Mesodermal cell (in vitro differentiated cells): ENCODE results near the gene RFESD.
"Not testable (repeated sequence)": the region's sequence is repeated elsewhere in the genome, so short reads cannot be mapped to it uniquely, and the experiment has no call there.

Experiments used
- H3K27ac ChIP-seq: 2 replicates; pipeline ENCODE4 v1.7.0; 2013; ENCODE audit warnings: mild to moderate bottlenecking, low read depth, low read length, moderate library complexity; ENCODE audit not compliant: severe bottlenecking
- H3K36me3 ChIP-seq: 2 replicates; pipeline ENCODE4 v1.7.1; 2013; ENCODE audit warnings: mild to moderate bottlenecking, low read length, moderate library complexity; ENCODE audit not compliant: control insufficient read depth, insufficient read depth
- H3K4me1 ChIP-seq: one replicate; pipeline ENCODE4 v1.7.1; 2013; ENCODE audit warnings: mild to moderate bottlenecking, low read length; ENCODE audit not compliant: insufficient read depth, control insufficient read depth, poor library complexity, severe bottlenecking
- H3K4me3 ChIP-seq: 2 replicates; pipeline ENCODE4 v1.7.0; 2013; ENCODE audit warnings: low read length, control low read depth, mild to moderate bottlenecking; ENCODE audit not compliant: insufficient read depth, poor library complexity, severe bottlenecking; ENCODE audit errors: extremely low read depth
- H3K9me3 ChIP-seq: 2 replicates; pipeline ENCODE4 v1.7.1; 2013; ENCODE audit warnings: mild to moderate bottlenecking, low read length, moderate library complexity; ENCODE audit not compliant: control insufficient read depth
- WGBS, 2 experiments: methylation state at CpG; one replicate each; pipeline ENCODE4 v1.1.5; 2013; ENCODE audit warnings: missing lambda C conversion rate in 2 of 2; ENCODE audit not compliant: insufficient coverage in 2 of 2; 5-methylcytosine and 5-hydroxymethylcytosine counted together

The RFESD gene

DNA sequence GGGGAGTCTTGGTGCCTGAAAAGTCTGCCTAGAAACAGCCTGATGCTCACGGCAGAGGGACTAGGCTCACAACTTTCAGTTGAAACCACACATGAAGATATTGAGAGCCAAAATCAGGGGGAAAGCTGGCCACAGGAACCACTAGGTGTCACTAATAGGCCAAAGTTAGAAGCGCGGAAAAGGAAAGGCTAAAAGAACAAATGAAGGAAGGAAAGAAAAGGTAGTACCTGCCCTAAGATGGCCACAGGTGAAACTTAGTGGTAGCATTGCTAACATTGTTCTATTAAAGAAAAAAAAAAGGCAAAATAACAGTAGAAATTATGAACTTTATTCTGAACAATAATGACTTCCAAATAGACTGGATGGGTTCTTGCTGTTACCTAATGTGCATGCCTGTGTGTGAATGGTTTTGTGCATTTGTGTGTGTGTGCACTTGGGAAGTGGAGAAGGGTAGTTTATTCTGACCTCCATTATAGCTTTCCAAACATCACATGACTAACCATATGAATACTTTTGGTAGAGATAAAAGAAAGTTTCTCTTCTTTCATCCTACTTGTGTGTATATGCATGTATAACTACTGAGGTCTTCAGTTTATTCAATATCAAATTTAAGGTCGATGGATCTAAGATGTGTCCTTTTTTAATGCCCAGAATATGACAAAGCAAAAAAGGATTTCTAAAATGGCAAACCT lies 2.1 kb upstream of the RFESD start:
- no peaks in the 10 kb centered on the region for H3K9me3 ChIP-seq
- peaks cover 8% of the 10 kb centered on the region for H3K4me1 ChIP-seq
- H3K4me3 ChIP-seq = no peak overlapping the region
- H3K36me3 ChIP-seq = no peaks in the 10 kb centered on the region
- H3K27ac ChIP-seq = no peak overlapping the region
- 8 to 22% methylated on average over 3 of the region's 4 CpGs for WGBS, 2 experiments

DNA sequence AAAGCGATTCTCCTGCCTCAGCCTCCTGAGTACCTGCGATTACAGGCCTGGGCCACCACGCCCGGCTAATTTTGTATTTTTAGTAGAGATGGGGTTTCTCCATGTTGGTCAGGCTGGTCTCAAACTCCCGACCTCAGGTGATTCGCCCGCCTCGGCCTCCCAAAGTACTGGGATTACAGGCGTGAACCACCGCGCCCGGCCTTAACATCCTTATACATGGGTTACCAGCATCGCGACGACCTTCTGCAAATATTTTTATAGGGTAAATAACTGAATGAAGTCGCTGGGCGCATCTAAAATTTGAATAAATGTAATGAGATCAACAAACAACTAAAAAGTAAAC lies 380 bp upstream of the RFESD start:
- not testable (repeated sequence) for H3K4me3 ChIP-seq, H3K4me1 ChIP-seq, H3K27ac ChIP-seq, H3K9me3 ChIP-seq, H3K36me3 ChIP-seq
- WGBS, 2 experiments = 100% methylated on average over 2 of the region's 17 CpGs; no CpG with 5 or more reads in 1 of the 2 experiments

DNA sequence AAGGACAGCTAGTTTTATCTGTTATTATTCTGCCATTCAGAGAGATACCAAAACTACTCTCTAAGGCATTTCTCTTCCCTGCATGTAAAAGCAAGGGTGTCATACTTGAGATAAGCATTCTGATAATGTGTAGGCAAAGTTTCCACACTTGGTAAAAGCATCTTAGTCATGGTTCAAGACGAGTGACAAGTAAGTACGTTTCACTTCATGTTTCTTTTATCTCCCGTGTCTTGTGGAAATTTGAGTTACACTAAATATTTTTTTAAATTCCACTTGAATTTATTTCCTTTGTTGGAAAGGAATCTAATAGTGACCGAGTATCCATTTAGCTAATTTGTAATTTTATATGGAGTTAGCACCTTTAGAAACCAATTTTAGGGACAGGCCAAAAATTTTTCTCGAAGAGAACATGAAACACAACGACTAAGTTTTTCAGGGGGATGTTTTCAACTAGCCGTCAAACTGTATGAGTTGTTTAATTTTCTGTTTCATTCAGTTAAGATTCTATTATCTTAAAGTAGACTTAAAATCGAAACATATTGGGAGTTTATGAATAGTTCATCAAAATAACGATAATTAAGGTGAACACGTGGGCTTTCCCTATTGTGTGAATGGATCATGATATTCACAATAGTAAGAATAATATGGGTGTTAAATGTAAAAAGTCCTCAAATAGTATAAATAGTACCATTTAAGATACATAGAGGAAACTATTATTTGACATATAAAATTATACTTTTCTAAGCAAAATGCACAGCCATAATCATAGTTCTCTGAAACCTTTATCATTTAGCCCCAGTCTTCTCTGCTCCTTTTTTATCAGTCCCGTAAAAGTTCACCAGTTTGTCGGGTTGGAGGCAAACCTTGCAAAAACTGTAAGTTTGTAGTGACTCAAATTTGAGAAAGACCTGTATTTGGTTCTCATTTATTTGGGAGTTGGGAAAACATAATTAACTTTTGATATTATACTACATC lies 1.6 kb downstream of the RFESD start:
- Histone ChIP-seq H3K4me1 (peaks cover 8% of the 10 kb centered on the region), H3K27ac (no peak overlapping the region), H3K36me3 (no peaks in the 10 kb centered on the region), H3K4me3 (no peak overlapping the region), H3K9me3 (no peaks in the 10 kb centered on the region)
- 86 to 90% methylated on average over 2 to 3 of the region's 12 CpGs for WGBS, 2 experiments

DNA sequence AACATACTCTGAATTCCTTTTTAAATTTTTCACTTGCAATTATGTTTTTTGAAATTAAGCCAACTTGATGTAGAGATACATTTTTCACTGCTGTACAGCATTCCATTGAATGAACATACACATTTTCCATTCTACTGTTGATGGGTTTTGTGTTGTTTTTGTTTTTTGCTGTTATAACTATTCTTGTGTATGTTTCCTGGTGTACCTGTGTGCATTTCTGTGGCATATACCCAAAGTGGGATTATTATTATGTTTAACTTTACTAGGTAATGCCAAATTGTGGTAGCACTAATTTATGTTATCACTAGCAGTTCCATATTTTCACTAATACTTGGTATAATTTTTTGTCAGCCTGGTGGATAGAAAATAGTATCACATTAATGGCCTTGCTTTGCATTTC lies 2.7 kb downstream of the RFESD start:
- Histone ChIP-seq H3K27ac (no peak overlapping the region), H3K36me3 (no peaks in the 10 kb centered on the region), H3K4me3 (no peak overlapping the region), H3K9me3 (no peaks in the 10 kb centered on the region), H3K4me1 (peaks cover 8% of the 10 kb centered on the region)

DNA sequence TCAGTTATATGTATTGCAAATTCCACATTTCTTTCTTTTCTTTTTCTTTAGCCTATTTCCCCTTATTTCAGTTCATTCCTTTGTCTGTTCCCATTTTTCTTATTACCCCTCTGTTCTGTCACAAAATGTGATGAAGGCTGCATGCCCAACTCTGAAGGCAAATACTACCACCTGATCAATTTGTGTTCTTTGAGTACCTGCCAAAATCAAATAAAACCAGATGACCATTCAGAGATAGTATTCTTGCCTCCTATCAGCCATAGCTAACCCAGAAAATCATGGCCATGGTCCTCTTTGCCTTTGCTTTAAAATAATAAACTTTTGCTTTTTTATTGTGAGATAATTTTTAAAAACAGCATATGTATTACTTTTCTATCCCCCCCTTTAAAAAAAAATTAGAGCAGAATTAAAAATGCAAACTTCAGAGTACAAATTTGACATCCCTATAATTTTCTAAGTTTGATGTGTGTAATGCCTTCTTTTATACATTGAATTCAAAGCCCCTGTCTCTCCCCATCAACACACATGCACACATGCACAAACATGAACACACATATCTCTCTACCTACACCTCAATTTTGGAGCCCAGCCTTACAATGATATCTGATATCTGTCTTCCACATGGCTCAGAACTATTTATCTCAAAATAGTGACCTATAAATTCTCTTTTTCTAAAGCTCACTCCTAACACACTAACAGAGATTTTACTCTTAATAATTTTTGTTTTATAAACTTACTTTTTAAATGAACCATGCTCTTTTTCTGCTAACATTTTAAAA lies 3.5 kb downstream of the RFESD start:
- Histone ChIP-seq H3K36me3 (no peaks in the 10 kb centered on the region), H3K4me1 (peaks cover 8% of the 10 kb centered on the region), H3K4me3 (no peak overlapping the region), H3K27ac (no peak overlapping the region), H3K9me3 (no peaks in the 10 kb centered on the region)

DNA sequence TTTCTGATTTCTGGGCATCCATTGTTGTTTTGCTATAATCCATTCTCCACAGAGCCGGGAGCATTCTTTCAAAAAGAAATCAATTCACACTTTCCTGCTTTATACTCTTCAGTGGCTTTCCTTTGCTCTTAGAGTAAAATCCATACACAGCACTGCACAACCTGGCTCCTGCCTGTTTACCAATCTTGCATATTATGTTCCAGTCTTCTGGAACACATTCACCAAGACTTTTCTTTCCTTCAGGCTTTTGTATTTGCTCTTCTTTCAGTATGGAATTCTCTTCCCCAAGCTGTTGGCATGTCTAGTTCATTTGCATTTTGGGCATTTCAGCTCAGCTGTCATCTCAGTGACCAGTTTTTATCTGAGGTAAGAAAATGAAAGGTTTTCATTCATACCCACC lies 6.3 kb downstream of the RFESD start:
- H3K4me1 ChIP-seq = peaks cover 4% of the 10 kb centered on the region
- no peak overlapping the region for H3K27ac ChIP-seq
- no peaks in the 10 kb centered on the region for H3K9me3 ChIP-seq
- H3K4me3 ChIP-seq = no peak overlapping the region
- H3K36me3 ChIP-seq = no peaks in the 10 kb centered on the region
- 83 to 100% methylated on average over 1 of the region's 1 CpG for WGBS, 2 experiments

DNA sequence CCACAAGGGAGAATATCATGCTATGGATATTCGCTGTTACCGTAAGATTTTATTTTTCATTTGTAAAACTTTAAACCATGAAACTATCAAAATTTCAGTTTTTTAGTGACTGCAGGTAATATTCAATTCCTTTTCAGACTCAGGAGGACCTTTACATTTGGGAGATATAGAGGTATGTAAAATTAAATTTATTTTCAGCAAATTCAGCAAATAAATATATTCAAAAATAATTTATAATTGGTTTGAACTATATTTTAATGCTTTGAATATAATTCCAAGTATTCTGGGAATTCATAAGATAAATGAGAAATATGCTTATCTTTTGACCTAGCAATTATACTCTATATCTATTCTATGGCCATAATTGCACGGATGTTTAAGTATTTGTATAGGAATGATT lies 7.6 kb downstream of the RFESD start:
- Histone ChIP-seq H3K9me3 (no peaks in the 10 kb centered on the region), H3K36me3 (no peaks in the 10 kb centered on the region), H3K4me1 (peaks cover 4% of the 10 kb centered on the region), H3K4me3 (no peak overlapping the region), H3K27ac (no peak overlapping the region)
- WGBS, 2 experiments = no CpG with 5 or more reads among the region's 3 CpGs

DNA sequence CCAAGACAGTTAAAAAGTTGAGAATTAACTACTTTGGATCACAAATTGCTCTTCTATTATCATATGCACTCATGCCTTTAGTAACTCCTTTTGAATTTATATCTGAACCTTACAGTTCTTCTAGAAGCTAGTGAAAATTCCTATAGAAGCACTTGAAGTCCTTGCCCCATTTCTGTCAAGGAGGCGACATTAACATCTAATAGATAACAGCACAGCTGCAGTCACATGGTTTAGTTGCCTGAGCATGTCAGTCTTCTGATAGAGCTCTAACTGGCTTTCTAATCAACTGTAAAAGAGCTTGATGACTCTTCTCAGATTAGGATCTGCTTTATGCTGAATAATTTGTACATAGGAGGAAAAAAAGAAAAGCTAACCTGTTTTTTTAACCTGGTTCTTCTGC lies 9.0 kb downstream of the RFESD start:
- Histone ChIP-seq H3K9me3 (no peaks in the 10 kb centered on the region), H3K4me1 (peaks cover 4% of the 10 kb centered on the region), H3K4me3 (no peak overlapping the region), H3K27ac (no peak overlapping the region), H3K36me3 (no peaks in the 10 kb centered on the region)
- WGBS, 2 experiments = 73% methylated on average over 1 of the region's 1 CpG; no CpG with 5 or more reads in 1 of the 2 experiments

DNA sequence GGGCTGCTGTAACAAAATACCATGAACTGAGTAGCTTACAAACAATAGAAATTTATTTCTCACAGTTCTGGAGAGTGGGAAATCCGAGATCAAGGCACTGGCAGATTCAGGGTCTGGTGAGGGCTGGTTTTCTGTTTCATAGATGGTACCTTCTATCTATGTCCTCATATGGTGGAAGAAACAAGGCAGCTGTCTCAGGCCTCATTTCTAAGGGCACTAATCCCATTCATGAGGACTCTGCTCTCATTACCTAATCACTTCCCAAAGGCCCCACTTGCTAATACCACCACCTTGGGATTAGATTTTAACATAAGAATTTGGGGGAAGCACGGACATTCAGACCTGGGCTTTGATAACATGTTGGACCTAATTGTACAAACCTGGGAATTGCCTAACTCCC lies 13.5 kb downstream of the RFESD start:
- H3K9me3 ChIP-seq = no peaks in the 10 kb centered on the region
- peaks cover 4% of the 10 kb centered on the region for H3K4me1 ChIP-seq
- H3K27ac ChIP-seq = no peak overlapping the region
- WGBS, 2 experiments = no CpG with 5 or more reads among the region's 2 CpGs
- no peak overlapping the region for H3K4me3 ChIP-seq
- no peaks in the 10 kb centered on the region for H3K36me3 ChIP-seq

DNA sequence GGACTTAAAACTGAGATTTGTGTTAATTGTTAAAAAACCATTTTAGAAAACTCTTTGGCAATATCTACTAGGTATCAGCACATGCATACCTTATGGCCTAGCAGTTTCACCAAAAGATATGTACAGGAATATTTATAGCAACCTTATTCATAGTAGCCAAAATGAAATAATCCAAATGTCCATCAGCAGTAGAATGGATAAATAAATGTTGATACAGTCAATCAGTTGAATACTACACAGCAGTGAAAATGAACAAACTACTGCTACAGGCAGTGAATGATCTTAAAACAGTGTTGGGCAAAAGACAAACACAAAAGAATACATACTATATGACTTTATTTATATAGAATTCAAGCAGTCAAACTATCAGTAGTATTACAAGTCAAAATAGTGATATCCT lies 16.4 kb downstream of the RFESD start:
- H3K4me1 ChIP-seq = no peaks in the 10 kb centered on the region
- no peaks in the 10 kb centered on the region for H3K9me3 ChIP-seq
- no peaks in the 10 kb centered on the region for H3K36me3 ChIP-seq
- H3K4me3 ChIP-seq = no peak overlapping the region
- H3K27ac ChIP-seq = no peak overlapping the region
